Cardiac septum (tissue), 1 donor: ENCODE results near the gene ARFGAP1. TPM values are rescaled to one million over a fixed set of nuclear protein-coding genes. Genes with fewer than 3 reads are reported as not detected.
A peak's percentile ranks its signal among the peaks of the same experiment; 100 is the strongest.

Experiments used
- DNase-seq: peaks from one replicate; pipeline ENCODE4 v3.0.0-alpha.2; 2020; ENCODE audit warnings: low spot score
- intact Hi-C: fragments of 100-400 bp; cut with DNase I; formaldehyde crosslinking; loops from one replicate; pipeline ENCODE4 v1.14.0; 2022
- long read RNA-seq: library from polyadenylated mRNA; unstranded; transcript quantifications from one replicate; pipeline ENCODE4 v2.0.0, GENCODE V29; 2021
- total RNA-seq: library from RNA; stranded (reverse); fragmentation: NEBNext Ultra II Directional; extraction: Animal tissue kit (Norgen Biotek cat#: 25700); gene quantifications from one replicate; pipeline ENCODE4 v1.2.1, GENCODE V29; 2021
- donor health status: DM: no; HTN: no; CAD: no.

Gene ARFGAP1
- total RNA-seq = 49.5 TPM
- long read RNA-seq, transcript ARFGAP1-203 (13 exons, 3,281 nt) = major isoform, 20 of 60 reads
- long read RNA-seq, transcript ARFGAP1-209 (4 exons, 2,727 nt) = minor isoform, 8 of 60 reads
- long read RNA-seq, partial matches to known transcripts = 13 of 60 reads
- long read RNA-seq, other reads (novel, unspliced or antisense) = 16 of 60 reads

GRCh38 chr20:63272105-63273058 lies at the start of gene ARFGAP1:
Gene ARFGAP1, plus strand, starts transcription at chr20:63272813. Its CDS starts 2,768 bp downstream, at chr20:63275581.
- intact Hi-C loops = loop anchor here (2.0 kb wide), 1 partner anchor 56 kb away; the partner anchor contains the start of gene YTHDF1
- peak; percentile 96 for DNase-seq

- no peak for DNase-seq
- intact Hi-C loops = no loop called here
Observed at GRCh38 chr20:63223121-63223825, 49.3 kb upstream of the ARFGAP1 start.

- no peak for DNase-seq
- intact Hi-C loops = no loop called here
Observed at GRCh38 chr20:63223826-63224207, 48.8 kb upstream of the ARFGAP1 start.

GRCh38 chr20:63224412-63225081 lies 48.1 kb upstream of the ARFGAP1 start:
- intact Hi-C loops = no loop called here
- DNase-seq = no peak

GRCh38 chr20:63225082-63225454 lies 47.5 kb upstream of the ARFGAP1 start:
- no peak for DNase-seq
- intact Hi-C loops = no loop called here

GRCh38 chr20:63226042-63226943 lies 46.3 kb upstream of the ARFGAP1 start:
- intact Hi-C loops = no loop called here
- no peak for DNase-seq

- intact Hi-C loops = no loop called here
- DNase-seq = no peak
Observed at GRCh38 chr20:63227260-63227659, 45.4 kb upstream of the ARFGAP1 start.

- DNase-seq = no peak
- intact Hi-C loops = no loop called here
Observed at GRCh38 chr20:63228806-63229205, 43.8 kb upstream of the ARFGAP1 start.

- intact Hi-C loops = no loop called here
- DNase-seq = no peak
Observed at GRCh38 chr20:63230800-63231268, 41.8 kb upstream of the ARFGAP1 start.

GRCh38 chr20:63232235-63233060 lies 40.2 kb upstream of the ARFGAP1 start:
- no peak for DNase-seq
- intact Hi-C loops = no loop called here

GRCh38 chr20:63233061-63233344 lies 39.6 kb upstream of the ARFGAP1 start:
- intact Hi-C loops = no loop called here
- DNase-seq = no peak

- intact Hi-C loops = no loop called here
- DNase-seq = no peak
Observed at GRCh38 chr20:63233924-63234323, 38.7 kb upstream of the ARFGAP1 start.

- intact Hi-C loops = no loop called here
- no peak for DNase-seq
Observed at GRCh38 chr20:63234693-63235398, 37.8 kb upstream of the ARFGAP1 start.

GRCh38 chr20:63235399-63235983 lies 37.1 kb upstream of the ARFGAP1 start, which contains the start of gene BIRC7:
Gene BIRC7, plus strand, starts transcription at chr20:63235905. Its CDS starts 192 bp downstream, at chr20:63236097.
- intact Hi-C loops = no loop called here
- no peak for DNase-seq

- intact Hi-C loops = no loop called here
- DNase-seq = no peak
Observed at GRCh38 chr20:63236116-63236837, 36.3 kb upstream of the ARFGAP1 start.

GRCh38 chr20:63238031-63238430 lies 34.6 kb upstream of the ARFGAP1 start:
- DNase-seq = no peak
- intact Hi-C loops = no loop called here
